Endothelial cell (in vitro differentiated cells): ENCODE results near the gene ARHGEF3. TPM values are rescaled to one million over a fixed set of nuclear protein-coding genes. Genes with fewer than 3 reads are reported as not detected.

ENCODE experiments used
- DNase-seq: peaks from one replicate; pipeline ENCODE4 v3.0.0; 2021; ENCODE audit warnings: low spot score
- H3K27ac Mint-ChIP-seq: one replicate; pipeline ENCODE4 v1.8.0; 2021; ENCODE audit warnings: mixed read lengths, inconsistent platforms; ENCODE audit not compliant: unreplicated experiment
- H3K27me3 Mint-ChIP-seq: one replicate; pipeline ENCODE4 v1.8.0; 2021; ENCODE audit warnings: mild to moderate bottlenecking, moderate library complexity, mixed read lengths, inconsistent platforms; ENCODE audit not compliant: unreplicated experiment
- H3K36me3 Mint-ChIP-seq: one replicate; pipeline ENCODE4 v1.8.0; 2021; ENCODE audit warnings: mild to moderate bottlenecking, low read depth, mixed read lengths, inconsistent platforms; ENCODE audit not compliant: unreplicated experiment
- H3K4me1 Mint-ChIP-seq: one replicate; pipeline ENCODE4 v1.8.0; 2021; ENCODE audit warnings: mild to moderate bottlenecking, mixed read lengths, inconsistent platforms; ENCODE audit not compliant: unreplicated experiment
- H3K4me3 Mint-ChIP-seq: one replicate; pipeline ENCODE4 v1.8.0; 2021; ENCODE audit warnings: mild to moderate bottlenecking, mixed read lengths, inconsistent platforms; ENCODE audit not compliant: unreplicated experiment
- H3K9me3 Mint-ChIP-seq: one replicate; pipeline ENCODE4 v1.8.0; 2021; ENCODE audit warnings: mixed read lengths, inconsistent platforms; ENCODE audit not compliant: unreplicated experiment
- CTCF ChIP-seq: fragments of 200-600 bp; sonication (generic); IDR thresholded peaks from one replicate; pipeline ENCODE4 v1.5.0; 2021; ENCODE audit warnings: antibody characterized with exemption; ENCODE audit not compliant: unreplicated experiment
- total RNA-seq: library from RNA; stranded (reverse); fragmentation: NEBNext Ultra II Directional; extraction: Animal tissue kit (Norgen Biotek cat#: 25700); gene quantifications from one replicate; pipeline ENCODE4 v1.2.1, GENCODE V29; 2021; ENCODE audit not compliant: unreplicated experiment

ARHGEF3 gene
- total RNA-seq, 1 donor from 2014 or later: 4.0 TPM

DNA sequence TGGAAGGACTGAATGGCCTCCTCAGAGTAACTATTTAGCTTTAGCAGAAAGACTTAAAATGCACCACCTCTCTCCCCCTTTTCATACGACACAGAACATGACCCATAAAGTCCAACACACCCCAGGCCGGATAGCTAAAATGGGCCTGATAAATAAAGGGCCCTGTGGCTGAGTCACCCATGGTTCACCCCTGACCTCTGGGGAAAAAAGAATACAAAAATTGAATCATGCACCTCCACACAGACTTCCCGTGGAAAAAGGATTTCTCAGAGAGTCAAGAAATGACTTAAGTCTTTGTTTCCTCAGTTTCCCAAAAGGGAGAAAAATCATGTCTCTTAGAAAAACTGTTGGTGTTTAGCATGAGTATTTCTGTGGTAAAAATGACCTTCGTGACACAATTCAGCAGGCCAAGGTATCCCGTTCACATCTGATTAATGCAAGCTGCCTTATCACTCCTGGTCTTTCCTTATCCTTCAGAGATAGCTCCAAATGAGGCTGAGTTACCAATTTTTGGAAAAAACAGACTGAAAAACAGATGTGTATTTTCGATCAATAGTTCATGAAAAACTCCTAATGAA lies 34.0 kb upstream of the ARHGEF3 start:
- H3K4me3 Mint-ChIP-seq: no peak overlapping the region
- DNase-seq: no peak
- peaks cover 4% of the 10 kb centered on the region for H3K4me1 Mint-ChIP-seq
- no peaks in the 10 kb centered on the region for H3K9me3 Mint-ChIP-seq
- no peak for TF ChIP-seq CTCF
- H3K27ac Mint-ChIP-seq: no peak overlapping the region
- H3K27me3 Mint-ChIP-seq: no peaks in the 10 kb centered on the region
- H3K36me3 Mint-ChIP-seq: no peaks in the 10 kb centered on the region

DNA sequence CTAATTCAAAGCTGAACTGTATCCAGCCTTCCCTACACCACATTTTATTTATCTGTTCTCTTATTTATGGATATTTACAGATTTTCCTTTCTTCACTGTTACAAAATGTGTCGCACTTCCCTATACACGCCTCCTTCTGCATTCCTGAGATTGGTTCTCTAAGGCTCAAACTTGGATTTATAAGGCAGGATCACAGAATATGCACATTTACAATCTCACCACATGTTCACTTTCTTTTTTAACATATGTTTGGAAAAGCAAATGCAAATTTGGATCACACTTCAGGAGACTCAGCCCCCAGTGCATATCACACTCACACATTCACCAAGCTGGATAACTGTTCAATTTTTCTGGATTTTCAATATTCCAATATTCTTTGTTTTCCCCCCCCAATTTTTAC lies 31.8 kb upstream of the ARHGEF3 start:
- H3K27ac Mint-ChIP-seq: no peak overlapping the region
- H3K36me3 Mint-ChIP-seq: no peaks in the 10 kb centered on the region
- TF ChIP-seq CTCF: no peak
- no peaks in the 10 kb centered on the region for H3K4me1 Mint-ChIP-seq
- no peaks in the 10 kb centered on the region for H3K27me3 Mint-ChIP-seq
- H3K4me3 Mint-ChIP-seq: no peak overlapping the region
- H3K9me3 Mint-ChIP-seq: no peaks in the 10 kb centered on the region
- no peak for DNase-seq

DNA sequence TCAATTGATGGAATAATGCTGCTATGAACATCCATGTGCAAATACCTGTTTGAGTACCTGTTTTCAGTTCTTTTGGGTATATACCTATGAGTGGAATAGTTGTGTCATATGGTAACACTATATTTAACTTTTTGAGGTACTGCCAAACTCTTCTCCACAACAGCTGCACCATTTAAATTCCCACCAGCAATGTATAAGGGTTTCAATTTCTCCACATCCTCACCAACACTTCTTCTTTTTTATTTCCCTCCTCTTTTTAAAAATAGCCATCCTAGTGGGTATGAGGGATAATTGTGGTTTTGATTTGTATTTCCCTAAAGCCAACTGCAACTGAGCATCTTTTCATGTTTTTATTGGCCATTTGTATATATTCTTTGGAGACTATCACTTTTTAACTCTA lies 31.3 kb upstream of the ARHGEF3 start:
- DNase-seq: no peak
- no peaks in the 10 kb centered on the region for H3K27me3 Mint-ChIP-seq
- H3K36me3 Mint-ChIP-seq: no peaks in the 10 kb centered on the region
- H3K9me3 Mint-ChIP-seq: no peaks in the 10 kb centered on the region
- H3K4me3 Mint-ChIP-seq: no peak overlapping the region
- H3K27ac Mint-ChIP-seq: no peak overlapping the region
- TF ChIP-seq CTCF: no peak
- H3K4me1 Mint-ChIP-seq: no peaks in the 10 kb centered on the region

GRCh38 chr3:56831572-56831971 lies 29.8 kb upstream of the ARHGEF3 start:
- Mint-ChIP-seq H3K27ac (no peak overlapping the region), H3K4me3 (no peak overlapping the region), H3K9me3 (no peaks in the 10 kb centered on the region), H3K4me1 (no peaks in the 10 kb centered on the region), H3K27me3 (no peaks in the 10 kb centered on the region), H3K36me3 (no peaks in the 10 kb centered on the region)
- TF ChIP-seq CTCF: no peak
- no peak for DNase-seq

DNA sequence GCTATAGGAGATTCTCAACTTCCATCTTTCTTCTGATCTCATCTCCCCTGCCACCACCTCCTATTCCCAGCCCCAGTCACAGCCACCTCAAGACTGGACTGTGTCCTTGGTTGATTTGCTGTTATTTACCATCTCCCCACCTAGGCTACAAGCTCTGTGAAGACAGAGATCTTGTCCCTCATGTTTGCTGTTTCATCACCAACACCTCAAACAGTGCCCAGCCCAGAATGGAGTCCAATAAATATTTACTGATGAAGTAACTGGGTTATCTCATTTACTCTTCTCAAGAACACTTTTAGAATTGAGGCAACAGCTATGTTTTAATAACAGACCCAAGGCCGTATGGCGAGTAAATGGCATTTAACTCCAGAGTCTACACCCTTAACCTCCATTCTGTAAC lies 29.1 kb upstream of the ARHGEF3 start:
- Mint-ChIP-seq H3K36me3 (no peaks in the 10 kb centered on the region), H3K27ac (no peak overlapping the region), H3K27me3 (no peaks in the 10 kb centered on the region), H3K4me1 (no peaks in the 10 kb centered on the region), H3K4me3 (no peak overlapping the region), H3K9me3 (no peaks in the 10 kb centered on the region)
- TF ChIP-seq CTCF: no peak
- DNase-seq: no peak
